HEK293T (cell line): ENCODE results near the gene CSTB.

Experiments used
- CTCF ChIA-PET: fragments of 350-600 bp; formaldehyde crosslinking; extraction: SDS; loops from one replicate; lab custom pipeline; 2021; ENCODE audit warnings: antibody characterized with exemption, inconsistent platforms; lab: Yijun Ruan, JAX
- POLR2A ChIA-PET: fragments of 350-600 bp; formaldehyde crosslinking; extraction: SDS; loops from one replicate; lab custom pipeline; 2020; ENCODE audit warnings: antibody characterized with exemption, inconsistent platforms; lab: Yijun Ruan, JAX
- DNase-seq: peaks from one replicate; pipeline ENCODE4 v3.0.0; 2012; ENCODE audit warnings: mixed read lengths; ENCODE audit errors: extremely low spot score
- ARNT ChIP-seq: fragments of 450-650 bp; IDR thresholded peaks from 2 replicates; pipeline ENCODE4 v1.6.1; 2017; ENCODE audit warnings: mild to moderate bottlenecking
- BHLHE40 ChIP-seq: fragments of 450-650 bp; IDR thresholded peaks from 2 replicates; pipeline ENCODE4 v1.6.1; 2016; ENCODE audit warnings: mild to moderate bottlenecking, moderate library complexity, borderline replicate concordance
- CTBP1 ChIP-seq: fragments of 450-650 bp; IDR thresholded peaks from 2 replicates; pipeline ENCODE4 v1.6.1; 2016; ENCODE audit warnings: borderline replicate concordance
- ELF4 ChIP-seq: fragments of 450-650 bp; IDR thresholded peaks from 2 replicates; pipeline ENCODE4 v1.6.1; 2017; ENCODE audit warnings: antibody characterized with exemption
- FOXA1 ChIP-seq: fragments of 450-650 bp; IDR thresholded peaks from 2 replicates; pipeline ENCODE4 v1.6.1; 2016; ENCODE audit warnings: mild to moderate bottlenecking
- FOXK2 ChIP-seq: fragments of 450-650 bp; IDR thresholded peaks from 2 replicates; pipeline ENCODE4 v1.6.1; 2016; ENCODE audit warnings: mild to moderate bottlenecking
- FOXM1 ChIP-seq: fragments of 450-650 bp; IDR thresholded peaks from 2 replicates; pipeline ENCODE4 v1.6.1; 2017; ENCODE audit warnings: mild to moderate bottlenecking, borderline replicate concordance
- HDGF ChIP-seq: fragments of 450-650 bp; IDR thresholded peaks from 2 replicates; pipeline ENCODE4 v1.6.1; 2017; ENCODE audit warnings: antibody characterized with exemption, borderline replicate concordance
- L3MBTL2 ChIP-seq: fragments of 450-650 bp; conservative IDR thresholded peaks from 2 replicates; pipeline ENCODE4 v1.6.1; 2016; ENCODE audit warnings: mild to moderate bottlenecking
- LEF1 ChIP-seq: fragments of 450-650 bp; IDR thresholded peaks from 2 replicates; pipeline ENCODE4 v1.6.1; 2017; ENCODE audit warnings: mild to moderate bottlenecking, borderline replicate concordance
- NFRKB ChIP-seq: fragments of 450-650 bp; IDR thresholded peaks from 2 replicates; pipeline ENCODE4 v1.6.1; 2016; ENCODE audit warnings: mild to moderate bottlenecking, moderate library complexity
- SP1 ChIP-seq: fragments of 450-650 bp; IDR thresholded peaks from 2 replicates; pipeline ENCODE4 v1.6.1; 2017
- SUZ12 ChIP-seq: fragments of 450-650 bp; IDR thresholded peaks from 2 replicates; pipeline ENCODE4 v1.6.1; 2016; ENCODE audit warnings: mild to moderate bottlenecking
- TARDBP ChIP-seq: fragments of 450-650 bp; IDR thresholded peaks from 2 replicates; pipeline ENCODE4 v1.6.1; 2016
- ZNF384 ChIP-seq: fragments of 450-650 bp; IDR thresholded peaks from 2 replicates; pipeline ENCODE4 v1.6.1; 2016
- TF ChIP-seq, protein P1 (sequence below): fragments of 450-650 bp; IDR thresholded peaks from 2 replicates; pipeline ENCODE4 v1.6.1; 2016

Gene CSTB

DNA sequence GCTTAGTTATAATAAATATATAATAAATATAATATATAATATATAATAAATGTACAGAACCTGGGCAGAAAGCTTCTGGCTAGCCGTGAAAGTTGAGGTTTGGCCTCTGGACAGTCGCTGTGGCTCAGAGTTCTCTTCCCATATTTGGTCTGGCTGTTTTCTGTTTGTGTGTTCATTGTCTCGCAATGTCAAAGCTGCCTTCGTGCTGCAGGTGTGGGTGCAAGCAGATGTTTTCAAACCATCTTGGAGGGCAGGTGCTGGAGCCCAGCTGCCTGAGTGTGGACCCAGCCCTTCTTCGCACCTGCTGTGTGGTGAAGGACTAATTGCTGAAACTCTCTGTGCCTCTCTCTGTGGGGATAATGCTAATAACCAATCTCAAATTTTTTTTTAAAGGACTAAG is 3.6 kb upstream of the CSTB start:
- CTCF ChIA-PET, result no interaction called here
- POLR2A ChIA-PET, result interaction anchor here (0.6 to 1.5 kb wide), 2 partner anchors 10 to 51 kb away, joined by 3 to 10 read pairs; partner anchors contain the start of gene RRP1
- no peak for TF ChIP-seq TARDBP
- TF ChIP-seq HDGF, result no peak
- TF ChIP-seq, protein P1, sequence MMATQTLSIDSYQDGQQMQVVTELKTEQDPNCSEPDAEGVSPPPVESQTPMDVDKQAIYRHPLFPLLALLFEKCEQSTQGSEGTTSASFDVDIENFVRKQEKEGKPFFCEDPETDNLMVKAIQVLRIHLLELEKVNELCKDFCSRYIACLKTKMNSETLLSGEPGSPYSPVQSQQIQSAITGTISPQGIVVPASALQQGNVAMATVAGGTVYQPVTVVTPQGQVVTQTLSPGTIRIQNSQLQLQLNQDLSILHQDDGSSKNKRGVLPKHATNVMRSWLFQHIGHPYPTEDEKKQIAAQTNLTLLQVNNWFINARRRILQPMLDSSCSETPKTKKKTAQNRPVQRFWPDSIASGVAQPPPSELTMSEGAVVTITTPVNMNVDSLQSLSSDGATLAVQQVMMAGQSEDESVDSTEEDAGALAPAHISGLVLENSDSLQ, result no peak
- no peak for TF ChIP-seq FOXK2
- no peak for TF ChIP-seq CTBP1
- no peak for TF ChIP-seq ELF4
- TF ChIP-seq FOXA1, result no peak
- no peak for TF ChIP-seq SUZ12
- no peak for TF ChIP-seq ZNF384
- no peak for TF ChIP-seq ARNT
- TF ChIP-seq LEF1, result no peak
- no peak for TF ChIP-seq FOXM1
- no peak for TF ChIP-seq BHLHE40
- no peak for TF ChIP-seq SP1
- TF ChIP-seq L3MBTL2, result no peak
- no peak for DNase-seq

DNA sequence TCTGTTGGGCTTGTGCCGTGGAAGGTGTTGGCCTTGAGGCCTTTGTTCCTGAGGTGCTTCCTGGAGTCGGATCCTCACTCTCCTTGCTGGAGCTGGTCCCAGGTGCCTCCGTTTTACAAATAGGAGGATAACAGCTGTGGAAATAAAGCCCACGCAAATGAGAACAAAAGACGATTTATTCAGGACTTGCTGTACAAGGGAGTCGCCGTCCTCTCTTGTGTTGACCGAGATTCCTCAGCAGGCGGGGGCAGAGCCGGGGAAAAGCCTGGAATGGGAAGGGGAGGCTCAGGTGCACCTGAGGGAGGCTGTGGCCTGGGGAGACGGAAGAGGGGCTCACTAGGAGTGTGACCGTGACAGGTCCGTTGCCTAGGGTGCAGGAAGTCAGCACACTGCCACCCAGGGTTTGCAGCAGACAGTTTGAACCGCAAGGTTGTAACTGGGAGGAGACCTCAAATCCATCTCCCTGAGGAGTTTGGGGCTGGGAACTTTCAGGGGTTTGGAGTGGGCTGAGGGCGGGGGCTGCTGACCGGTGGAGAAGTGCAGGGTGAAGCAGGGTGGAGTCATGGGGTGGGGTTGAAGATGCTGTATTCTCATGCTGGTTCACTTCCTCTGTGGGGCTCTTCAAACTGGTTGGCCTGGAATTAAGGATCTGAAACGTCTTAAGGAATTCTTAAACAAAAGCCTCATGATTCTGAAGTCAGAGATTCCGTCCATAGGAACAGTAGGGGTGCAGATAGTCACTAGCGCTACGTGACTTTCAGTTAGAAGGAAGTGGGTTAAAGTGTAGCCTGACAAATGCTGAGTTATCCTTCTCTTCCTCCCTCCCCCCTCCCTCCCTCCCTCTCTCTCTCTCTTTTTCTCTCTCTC is 2.6 kb upstream of the CSTB start:
- POLR2A ChIA-PET, result no interaction called here
- TF ChIP-seq ELF4 (no peak), TARDBP (no peak), L3MBTL2 (no peak), HDGF (no peak), FOXA1 (no peak), NFRKB (no peak), CTBP1 (no peak)
- CTCF ChIA-PET, result no interaction called here
- DNase-seq, result no peak

DNA sequence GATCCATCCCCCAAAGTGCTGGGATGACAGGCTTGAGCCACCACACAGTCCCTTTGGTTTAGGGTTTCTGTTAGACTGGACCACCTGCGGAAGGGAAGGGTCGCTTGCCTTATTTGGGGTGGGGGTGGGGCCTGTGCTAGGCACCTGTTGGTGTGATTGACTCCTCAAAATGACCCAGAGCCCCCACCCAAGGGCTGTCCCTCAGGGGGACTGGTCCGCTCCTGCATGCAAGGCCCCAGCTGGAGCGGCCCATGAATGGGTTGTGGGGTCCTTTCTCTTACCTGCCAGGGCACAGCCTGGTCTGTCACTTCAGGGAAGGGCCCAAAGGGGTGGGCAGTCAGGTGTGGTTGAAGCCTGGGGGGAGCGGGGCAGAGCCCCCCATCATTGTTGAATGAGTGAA is 1.8 kb upstream of the CSTB start:
- ChIA-PET POLR2A (no interaction called here), CTCF (no interaction called here)

DNA sequence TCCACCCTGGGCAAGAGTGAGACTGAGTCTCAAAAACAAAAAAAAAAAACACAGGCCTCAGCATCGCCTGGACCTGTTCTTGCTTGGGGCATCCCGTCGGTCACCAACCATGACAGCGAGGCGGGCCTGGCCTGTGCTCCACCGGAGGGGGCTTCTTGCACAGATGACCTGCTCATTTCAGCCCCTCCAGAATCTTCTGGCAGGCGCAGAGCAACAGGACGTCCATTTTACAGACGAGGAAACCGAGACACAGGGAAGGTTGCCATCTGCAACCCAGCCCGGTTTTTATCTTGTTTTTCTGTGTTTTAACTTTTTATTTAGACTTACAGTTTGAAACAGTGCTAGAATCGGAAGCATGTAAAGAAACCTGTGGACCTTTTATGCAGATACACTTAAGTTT is 918 bp downstream of the CSTB start:
- TF ChIP-seq ZNF384, result no peak
- no peak for TF ChIP-seq LEF1
- no peak for TF ChIP-seq NFRKB
- no peak for TF ChIP-seq ELF4
- TF ChIP-seq HDGF, result no peak
- TF ChIP-seq ARNT, result no peak
- TF ChIP-seq SP1, result no peak
- TF ChIP-seq CTBP1, result no peak
- TF ChIP-seq FOXM1, result no peak
- CTCF ChIA-PET, result no interaction called here
- POLR2A ChIA-PET, result interaction anchor here (1.1 to 2.0 kb wide), 2 partner anchors 14 to 47 kb away, joined by 3 to 7 read pairs; partner anchors contain the start of gene RRP1

More for the DNA sequence above, 1.8 kb upstream of the CSTB start:
- TF ChIP-seq SUZ12 (no peak), ELF4 (no peak)
- no peak for DNase-seq

DNA sequence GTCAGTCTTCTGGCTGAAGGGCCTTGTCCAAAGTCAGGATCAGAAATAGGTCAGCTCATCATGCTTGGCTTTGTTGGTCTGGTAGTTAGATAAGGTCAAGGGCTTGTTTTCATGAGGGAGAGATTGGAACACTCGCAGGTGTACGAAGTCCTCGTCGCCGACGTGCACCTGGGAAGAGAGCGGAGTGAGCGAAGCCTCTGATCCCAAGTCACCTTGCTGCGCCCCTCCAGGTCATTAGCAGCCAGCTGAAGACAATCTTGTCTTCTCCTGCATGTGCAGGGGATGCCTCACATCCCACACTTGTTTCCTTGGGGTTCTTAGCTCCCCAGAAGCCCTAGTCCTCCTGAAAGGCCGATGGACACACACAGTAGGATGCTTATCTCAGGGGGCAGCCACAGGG is 1.9 kb downstream of the CSTB start:
- no peak for TF ChIP-seq HDGF
- no peak for TF ChIP-seq FOXK2
- no peak for TF ChIP-seq LEF1
- TF ChIP-seq, protein P1, result no peak
- no peak for TF ChIP-seq BHLHE40
- TF ChIP-seq ZNF384, result no peak
- TF ChIP-seq TARDBP, result no peak
- no peak for TF ChIP-seq FOXM1
- no peak for TF ChIP-seq SUZ12
- no peak for TF ChIP-seq ARNT
- TF ChIP-seq L3MBTL2, result no peak
- no peak for DNase-seq
- ChIA-PET POLR2A (interaction anchor here (0.6 to 2.0 kb wide), 3 partner anchors 15 to 62 kb away, joined by 3 to 7 read pairs (median 3); partner anchors contain the start of gene RRP1), CTCF (no interaction called here)

More for the DNA sequence above, 918 bp downstream of the CSTB start:
- no peak for DNase-seq

DNA sequence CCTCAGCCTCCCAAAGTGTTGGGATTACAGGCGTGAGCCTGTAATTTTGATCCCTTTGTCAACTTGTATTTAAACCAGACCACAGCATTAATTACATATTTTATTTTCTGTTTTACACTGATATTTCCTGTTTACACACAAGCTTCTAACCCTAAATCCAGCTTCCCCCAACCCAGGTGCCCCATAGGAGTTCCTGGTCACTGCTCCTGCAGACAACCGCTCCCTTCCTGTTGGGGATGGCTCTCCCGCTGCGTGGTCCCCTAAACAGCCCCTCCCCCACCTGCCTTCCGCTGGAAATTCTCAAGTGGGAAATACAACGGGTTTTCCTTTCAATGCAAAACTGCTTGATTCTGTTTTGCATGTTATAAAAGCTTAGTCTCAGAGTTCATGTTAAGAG is 3.7 kb downstream of the CSTB start:
- no peak for DNase-seq
- TF ChIP-seq TARDBP (no peak), BHLHE40 (no peak)
- TF ChIP-seq, protein P1, result no peak
- ChIA-PET POLR2A (interaction anchor here (0.8 to 1.2 kb wide), 2 partner anchors 10 to 16 kb away, joined by 3 read pairs; no protein-coding TSS in a partner anchor), CTCF (interaction anchor here (3.3 kb wide), 1 partner anchor 17 kb away, joined by 12 read pairs; the partner anchor contains the start of gene RRP1)
